DLD1 (cell line): ENCODE data around the gene ADTRP.

Experiments used
- in situ Hi-C: cut with HindIII; loops from 2 replicates; pipeline ENCODE4 v1.10.0; 2017; ENCODE audit warnings: low sequenced_read_pairs

Gene ADTRP, protein sequence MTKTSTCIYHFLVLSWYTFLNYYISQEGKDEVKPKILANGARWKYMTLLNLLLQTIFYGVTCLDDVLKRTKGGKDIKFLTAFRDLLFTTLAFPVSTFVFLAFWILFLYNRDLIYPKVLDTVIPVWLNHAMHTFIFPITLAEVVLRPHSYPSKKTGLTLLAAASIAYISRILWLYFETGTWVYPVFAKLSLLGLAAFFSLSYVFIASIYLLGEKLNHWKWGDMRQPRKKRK

DNA sequence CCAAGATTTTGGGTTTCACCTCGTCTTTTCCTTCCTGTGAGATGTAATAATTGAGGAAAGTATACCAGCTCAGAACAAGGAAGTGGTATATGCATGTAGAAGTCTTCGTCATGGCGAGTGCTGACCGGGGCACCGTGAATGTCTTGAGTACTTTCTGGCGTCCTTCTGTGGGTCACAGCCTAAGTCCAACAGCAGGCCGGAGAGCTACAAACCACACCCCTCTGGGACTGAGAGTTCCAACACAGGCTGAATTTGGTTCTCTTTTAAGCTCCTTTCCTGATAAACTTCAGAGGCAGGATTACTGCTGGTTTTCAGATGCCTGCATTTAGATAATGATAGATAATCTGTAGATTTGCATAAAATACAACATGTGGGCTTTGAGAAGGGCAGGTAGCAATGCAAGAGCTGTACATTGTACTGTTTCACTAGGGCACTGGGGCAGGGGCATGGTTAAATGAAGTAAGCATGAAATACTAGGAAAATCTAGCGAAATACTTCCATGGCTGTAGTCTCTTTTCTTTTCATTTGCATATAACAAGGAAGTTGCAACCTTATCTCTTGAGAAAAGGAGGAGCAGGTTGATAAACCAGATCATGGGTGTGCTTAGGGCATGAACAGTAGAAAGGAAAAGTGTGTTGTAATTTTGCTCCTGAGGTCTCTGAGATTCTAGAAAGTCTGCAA is at the start of gene ADTRP:
TSS of gene ADTRP (minus strand) at position 156 of the 681 bp plus-strand sequence. CDS start at position 112, 44 bp downstream.
- in situ Hi-C loops, result no loop called here

DNA sequence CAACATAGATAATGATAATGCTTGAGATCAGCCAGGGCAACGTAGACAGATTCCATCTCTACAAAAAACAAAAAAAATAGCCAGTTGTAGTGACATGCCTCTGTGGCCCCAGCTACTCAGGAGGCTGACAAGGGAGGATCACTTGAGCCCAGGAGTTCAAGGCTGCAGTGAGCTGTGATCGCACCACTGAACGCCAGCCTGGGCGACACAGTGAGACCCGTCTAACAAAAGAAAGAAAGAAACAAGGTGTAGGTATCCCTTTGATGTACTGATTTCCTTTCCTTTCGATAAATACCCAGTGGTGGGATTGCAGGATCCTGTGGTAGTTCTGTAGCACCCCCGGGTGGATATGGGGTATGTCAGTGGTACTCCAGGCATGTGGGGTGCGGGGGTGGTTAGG is 48.2 kb upstream of the ADTRP start:
- in situ Hi-C loops, result no loop called here

DNA sequence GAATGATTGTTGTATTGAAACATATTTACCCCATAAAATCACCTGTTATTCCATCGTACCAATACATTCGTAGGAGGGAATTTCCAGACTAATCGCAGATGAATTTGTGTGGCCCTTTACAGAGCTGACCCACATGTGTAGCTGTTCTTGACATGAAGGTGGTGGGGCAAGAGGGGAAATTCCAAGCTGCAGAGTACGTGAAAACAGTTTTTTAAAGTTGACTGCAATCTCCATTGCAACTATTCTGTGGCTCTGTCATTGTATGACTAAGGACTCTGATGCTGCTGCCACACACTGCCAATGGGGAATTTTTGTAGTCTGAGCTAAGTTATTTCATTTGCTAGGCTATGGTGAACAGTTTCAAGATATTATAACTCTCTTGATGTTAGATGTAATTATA is 46.4 kb upstream of the ADTRP start:
- in situ Hi-C loops, result no loop called here

DNA sequence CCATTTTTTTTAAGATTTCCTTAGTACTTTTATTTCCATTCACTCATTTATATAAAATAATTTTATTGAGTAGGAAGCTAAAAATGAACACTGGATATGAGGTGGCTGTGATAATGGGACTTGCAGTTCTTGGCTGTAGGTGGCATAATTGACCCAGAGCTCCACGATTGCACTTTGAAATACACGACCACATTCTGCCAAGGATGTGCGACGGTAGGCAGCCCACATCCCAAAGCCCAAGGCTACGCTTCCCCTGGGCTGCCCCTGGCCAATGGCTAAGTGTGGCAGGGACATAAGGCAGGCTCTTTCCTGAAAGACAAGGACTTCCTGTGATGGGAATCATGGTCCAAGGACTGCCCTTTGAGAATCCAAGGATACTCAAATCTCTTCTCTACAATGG is 43.7 kb upstream of the ADTRP start:
- in situ Hi-C loops, result no loop called here

DNA sequence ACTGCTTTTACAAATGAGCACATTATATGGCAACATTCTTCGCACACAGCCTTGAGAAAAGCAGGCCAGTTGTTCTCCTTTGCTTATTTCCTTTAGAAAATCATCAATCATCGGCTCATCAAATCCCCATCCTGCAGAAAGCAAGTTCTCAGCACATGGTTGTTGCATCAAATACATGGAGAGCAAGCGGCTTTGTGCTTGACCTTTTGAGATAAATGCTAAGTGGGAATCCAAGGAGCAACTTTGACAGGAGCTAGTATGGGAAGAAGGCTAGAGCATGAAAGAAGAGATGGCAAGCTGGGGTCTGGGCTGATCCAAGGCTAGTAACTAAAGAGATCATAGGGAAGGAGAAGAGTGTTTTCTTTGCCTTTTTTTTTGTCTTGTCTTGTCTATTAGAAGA is 43.2 kb upstream of the ADTRP start:
- in situ Hi-C loops, result no loop called here

DNA sequence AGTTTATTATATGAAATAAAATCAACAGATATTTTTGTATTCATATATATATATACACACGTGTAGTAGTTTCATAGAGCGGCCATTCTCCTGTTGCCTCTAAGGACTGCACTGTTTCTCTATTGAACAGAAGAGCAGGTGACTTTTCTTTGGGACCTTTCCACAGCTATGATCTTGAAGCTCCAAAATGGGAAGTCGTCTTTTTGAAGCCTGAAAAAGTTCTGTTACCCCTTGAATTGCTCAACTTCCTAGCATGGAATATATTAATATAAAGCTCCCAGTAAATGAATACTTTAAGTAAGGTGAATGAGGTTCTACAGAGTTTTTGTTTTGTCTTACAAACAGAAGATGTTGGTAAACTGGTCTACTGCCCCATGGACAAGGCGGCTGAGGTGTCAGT is 42.2 kb upstream of the ADTRP start:
- in situ Hi-C loops, result no loop called here

DNA sequence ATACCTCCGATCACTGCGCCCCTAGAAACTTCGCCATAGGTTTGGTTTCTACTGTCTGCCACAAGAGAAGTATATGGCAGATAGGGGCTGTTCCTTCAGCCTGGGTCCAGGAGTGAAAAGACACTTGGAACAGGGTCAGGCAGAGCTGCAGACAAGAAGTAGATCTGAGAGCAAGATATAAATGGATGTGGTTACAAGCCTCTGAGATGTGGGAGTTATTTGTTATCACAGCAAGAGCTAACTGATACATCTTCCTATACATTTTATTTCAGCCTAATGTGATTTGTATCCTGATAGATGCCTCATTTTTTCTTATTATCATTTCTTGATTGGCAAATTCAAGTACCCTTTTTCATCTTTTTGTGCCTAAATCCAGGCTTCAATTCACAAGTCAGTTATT is 40.9 kb upstream of the ADTRP start:
- in situ Hi-C loops, result no loop called here

DNA sequence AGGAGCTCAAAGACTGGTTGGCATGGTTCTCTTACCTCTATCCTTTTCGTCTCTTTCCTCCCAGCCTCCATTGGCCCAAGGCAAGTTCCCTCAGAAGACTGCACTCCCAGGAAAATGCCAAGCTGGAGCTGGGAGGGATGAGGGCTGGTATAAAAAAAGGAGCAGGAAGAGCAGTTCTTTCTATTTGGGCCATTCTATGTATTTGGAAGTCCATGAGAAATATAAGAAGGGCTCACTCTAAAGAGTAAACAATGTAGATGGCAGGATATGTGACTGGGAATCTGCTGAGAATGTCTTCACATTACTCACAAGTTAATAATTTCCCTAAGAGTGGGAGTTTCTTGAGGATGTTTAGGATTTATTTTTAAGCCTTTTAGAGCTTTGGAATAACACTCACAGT is 36.6 kb upstream of the ADTRP start:
- in situ Hi-C loops, result no loop called here

DNA sequence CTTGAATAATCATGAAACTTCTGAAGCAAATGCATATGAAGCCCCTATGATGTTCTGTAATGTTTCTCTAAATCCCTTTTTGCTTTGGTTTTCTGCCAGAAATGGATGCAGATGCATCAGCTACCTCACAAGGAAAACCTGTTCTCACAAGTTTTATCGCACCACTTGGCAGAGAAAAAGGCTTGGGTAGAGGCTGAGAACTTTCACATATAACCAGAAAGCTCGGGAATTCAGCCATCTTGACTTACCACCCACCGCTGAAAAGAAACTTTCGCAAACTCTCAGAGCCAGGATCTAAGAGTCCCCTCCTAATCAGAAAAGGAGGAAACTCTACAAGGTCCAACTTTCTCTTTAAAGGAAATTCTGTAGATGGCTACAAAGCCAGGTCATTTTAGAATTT is 36.2 kb upstream of the ADTRP start:
- in situ Hi-C loops, result no loop called here

DNA sequence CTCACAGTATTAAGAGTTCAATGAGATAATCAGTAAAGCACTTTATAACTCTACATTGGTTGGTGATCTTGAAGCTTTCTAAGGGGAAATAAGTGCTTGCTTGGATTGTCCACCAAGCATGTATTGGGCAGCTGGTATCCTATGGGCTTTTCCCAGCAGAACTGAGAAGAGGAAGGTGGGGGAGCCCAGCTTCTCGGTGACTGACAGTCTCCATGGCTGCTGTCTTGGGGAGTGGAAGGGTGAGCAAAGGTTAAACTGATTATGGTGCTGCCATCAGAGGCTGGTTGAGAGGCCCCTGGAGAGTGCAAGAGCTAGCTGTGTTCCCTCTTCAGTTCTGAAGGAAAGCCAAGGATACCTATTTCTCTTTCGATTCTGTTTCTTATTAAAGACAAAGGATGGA is 35.5 kb upstream of the ADTRP start:
- in situ Hi-C loops, result no loop called here

DNA sequence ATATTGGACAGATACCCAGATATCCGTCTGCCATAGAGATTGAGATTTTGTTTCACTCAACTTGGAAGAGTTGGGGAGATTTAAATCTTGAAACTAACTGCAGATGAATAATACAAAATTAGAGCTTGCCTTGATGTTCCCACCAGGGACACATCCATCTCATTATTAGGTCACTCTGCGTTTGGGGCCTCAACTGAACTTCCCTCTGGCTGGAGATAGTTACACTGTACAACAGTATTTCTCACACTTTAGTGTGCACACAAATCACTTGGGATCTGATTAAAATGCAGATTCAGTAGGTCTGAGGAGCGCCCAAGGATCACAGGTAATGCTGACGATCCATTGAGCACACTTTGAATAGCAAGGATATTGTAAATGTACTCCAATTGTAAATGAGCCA is 35.0 kb upstream of the ADTRP start:
- in situ Hi-C loops, result no loop called here

DNA sequence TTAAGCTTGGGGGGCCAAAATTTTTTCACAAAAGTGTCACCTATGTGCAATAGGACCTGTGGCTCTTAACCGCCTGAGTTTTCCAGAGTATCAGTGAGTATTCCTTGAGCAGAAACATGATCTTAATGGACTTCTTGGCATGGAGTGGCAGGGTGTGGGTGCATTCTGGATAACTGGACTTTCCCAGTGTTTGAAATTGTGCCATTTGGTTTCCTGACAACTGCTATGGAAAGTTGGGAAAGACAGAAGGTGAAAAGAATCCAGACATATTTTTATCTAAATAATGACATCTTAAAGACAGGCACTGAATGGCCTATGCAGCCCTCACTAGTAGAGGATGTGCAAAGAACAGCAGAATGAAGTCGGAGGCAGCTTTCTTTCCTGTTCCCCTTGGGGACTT is 34.3 kb upstream of the ADTRP start:
- in situ Hi-C loops, result no loop called here

DNA sequence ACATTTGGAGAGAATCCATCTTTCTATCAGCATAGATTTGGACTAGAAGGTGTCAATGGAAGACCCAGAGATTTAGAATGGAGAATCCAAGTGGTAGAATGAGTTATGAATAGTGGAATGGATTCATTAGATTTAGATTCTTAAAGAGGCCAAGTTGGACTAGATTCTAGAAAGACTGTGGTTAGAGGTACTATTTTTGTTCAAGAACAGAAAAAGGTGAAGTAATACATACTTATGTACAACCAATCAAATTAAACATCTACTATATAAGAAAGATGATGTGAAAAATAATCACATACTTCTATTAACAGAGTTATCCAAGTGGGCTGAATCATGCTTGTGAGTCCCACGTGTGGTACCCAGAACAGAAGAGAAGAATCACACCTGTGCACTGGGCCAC is 33.8 kb upstream of the ADTRP start:
- in situ Hi-C loops, result no loop called here

DNA sequence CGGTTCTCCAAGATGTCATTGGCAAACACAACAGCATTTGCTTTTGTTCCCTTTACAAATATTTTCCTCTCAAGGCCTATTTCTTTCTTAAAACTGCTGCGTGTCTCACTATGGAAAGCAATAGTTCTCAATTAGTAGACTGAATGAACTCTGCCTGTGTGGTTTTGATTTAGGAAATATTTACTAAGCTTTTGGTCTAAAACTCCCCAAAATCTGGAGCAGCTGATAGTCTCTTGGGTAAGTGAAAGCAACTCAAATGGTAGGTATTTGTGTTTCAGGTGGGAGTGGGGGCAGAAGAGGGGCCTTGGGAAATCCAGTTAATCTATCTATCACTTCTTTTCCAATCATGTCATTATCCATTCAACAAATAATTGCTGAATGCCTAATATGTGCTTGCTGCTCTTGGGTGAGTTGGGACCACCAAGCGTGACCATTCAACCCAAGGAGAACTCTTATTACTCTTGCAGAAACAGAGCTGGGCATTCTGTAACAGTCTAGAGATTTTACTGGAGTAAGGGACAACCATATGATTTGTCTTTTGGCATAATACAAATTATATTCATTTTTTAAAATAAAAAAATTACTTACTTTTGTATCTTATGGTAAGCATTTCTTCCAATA is 33.2 kb upstream of the ADTRP start:
- in situ Hi-C loops, result no loop called here

DNA sequence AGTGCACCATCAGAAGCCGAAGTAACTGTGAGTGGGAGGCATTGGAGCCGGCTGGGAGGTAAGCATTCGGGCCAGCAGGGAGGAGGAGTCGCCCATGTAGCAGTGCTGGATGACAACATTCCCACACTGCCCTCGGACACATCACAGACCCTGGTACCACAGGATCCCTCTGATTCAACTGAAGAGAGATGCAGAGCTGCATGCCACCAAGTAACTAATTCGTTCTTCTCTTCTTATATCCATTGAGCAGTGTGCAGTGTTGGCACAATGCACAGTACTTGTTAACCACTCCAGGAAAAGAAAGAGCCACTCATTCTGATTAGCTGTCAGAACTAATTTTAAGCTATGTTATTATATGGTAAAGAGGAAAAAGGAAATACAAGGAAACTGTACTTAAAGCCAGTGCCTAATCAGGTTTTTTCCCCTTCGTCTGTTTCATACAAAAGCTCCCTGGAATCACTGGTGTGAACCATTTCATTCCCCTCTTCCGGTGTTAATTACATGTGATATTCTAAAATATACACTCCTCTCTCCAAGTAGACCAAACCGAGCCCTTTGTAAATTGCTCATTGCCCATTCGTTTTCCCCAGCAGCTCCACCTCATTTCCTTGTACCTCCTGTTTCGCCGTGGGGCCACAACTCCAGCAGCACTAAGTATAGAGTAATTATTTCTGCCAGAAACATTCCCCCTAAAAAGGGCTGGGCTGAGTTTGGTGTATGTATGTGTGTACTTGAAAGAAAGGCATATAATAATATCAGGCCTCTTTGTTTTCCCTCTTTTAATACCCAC is 32.4 kb upstream of the ADTRP start:
- in situ Hi-C loops, result no loop called here

DNA sequence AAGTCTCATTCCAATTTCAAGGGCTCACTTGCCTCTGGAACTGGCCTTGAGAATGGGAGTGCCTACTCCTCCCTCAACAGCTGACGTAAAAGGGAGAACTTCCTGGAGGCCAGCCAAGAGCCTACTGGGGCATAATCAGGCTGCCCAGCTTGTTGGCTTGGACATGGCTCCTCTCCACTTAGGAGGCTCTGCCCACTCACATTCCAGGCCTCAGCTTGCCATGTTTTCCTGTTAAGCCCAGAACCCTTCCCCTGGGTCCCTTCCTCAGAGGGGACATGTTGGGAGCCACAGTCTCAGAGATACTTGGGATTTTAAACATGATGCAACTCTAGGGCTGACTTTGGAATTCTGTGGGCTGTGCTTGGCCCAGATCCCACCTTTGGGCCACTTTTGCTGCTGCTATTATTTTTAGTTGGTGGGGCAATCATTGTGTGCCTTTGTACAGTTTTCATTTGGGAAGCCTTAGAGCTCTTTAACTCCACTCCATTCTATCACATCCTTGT is 31.5 kb upstream of the ADTRP start:
- in situ Hi-C loops, result no loop called here

DNA sequence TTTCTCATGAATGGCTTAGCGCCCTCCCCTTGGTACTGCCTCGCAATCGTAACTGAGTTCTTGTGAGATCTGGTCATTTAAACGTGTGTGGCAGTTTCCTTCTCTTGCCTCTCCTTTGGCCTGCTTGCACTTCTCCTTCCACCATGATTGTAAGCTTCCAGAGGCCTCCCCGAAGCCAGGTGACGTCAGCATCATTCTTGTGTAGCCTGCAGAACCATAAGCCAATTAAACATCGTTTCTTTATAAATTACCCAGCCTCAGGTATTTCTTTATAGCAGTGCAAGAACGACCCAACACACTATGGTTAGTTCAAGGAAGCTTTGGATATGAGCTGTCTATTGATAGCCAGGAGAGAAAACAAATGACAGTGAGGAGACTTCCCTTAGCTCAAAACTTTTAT is 29.5 kb upstream of the ADTRP start:
- in situ Hi-C loops, result no loop called here

DNA sequence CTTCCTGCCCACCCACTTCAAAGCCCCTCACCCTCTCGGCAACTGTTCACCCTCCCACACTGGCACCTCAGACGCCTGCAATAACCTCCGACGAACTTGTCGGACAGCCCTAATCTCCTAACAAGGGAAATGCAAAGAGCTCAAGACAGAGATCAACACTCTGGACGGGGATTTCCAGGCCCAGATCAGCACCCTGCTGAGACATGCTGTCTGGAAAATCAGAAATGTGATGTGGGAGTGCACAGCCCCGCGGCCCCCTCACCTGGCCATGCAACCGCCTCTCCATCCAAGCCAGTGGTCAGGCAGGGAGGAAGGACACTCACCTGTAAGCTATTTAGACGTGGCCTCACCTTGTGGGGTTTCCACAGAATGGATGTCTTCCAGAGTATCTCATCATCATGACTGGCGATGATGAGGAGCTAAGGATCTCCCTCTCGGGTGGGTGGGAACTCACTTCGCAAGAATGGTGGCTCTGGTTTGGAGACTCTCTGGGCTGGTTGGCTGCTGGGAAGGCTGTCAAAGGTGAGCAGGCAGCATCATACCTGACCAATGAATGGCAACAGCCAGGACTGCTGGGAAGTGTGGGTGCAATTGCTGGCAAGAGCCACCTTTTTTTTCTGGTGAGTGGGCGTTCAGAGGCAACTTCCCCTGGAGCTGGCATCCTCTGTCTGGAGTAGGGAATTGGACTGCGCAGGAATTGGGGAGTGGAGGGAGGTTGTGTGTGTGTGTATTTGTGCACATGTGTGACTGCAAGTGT is 28.1 kb upstream of the ADTRP start:
- in situ Hi-C loops, result no loop called here

DNA sequence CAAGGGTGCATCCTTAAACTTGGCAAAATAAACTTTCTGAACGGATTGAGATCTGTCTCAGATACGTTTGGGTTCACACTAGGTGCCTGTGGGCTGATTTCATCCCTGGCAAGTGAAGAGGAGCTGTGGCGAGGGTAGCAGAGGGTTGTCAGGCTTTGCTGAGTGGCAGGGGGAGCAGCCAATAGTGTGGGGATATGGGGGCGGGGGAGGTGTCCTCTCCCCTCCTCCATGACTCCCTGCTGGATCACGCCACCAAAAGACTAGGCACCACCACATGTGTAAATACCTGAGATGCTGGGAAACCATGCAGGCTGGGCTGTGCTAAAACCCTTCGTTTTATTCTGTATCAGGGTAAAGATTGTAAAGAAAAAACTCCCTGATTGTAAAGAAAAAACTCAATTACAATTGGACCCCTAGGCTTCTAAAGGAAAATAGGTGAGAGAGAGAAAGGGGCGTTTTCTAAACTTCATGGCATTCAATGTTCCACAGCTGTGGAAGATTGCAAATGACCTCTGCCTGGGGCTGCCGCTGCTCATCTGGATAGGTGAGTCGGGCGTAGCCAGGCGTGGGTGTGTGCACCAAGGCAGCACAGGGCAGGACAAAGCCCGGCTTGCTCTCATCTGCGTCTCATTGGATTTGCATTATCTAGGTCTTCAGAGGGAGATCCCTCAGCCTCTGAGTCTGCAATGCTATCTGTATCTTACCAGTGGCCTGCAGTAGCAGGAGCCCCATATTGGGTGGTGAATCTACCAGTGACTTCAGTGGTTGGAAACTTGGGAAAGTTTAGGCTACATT is 26.9 kb upstream of the ADTRP start:
- in situ Hi-C loops, result no loop called here

DNA sequence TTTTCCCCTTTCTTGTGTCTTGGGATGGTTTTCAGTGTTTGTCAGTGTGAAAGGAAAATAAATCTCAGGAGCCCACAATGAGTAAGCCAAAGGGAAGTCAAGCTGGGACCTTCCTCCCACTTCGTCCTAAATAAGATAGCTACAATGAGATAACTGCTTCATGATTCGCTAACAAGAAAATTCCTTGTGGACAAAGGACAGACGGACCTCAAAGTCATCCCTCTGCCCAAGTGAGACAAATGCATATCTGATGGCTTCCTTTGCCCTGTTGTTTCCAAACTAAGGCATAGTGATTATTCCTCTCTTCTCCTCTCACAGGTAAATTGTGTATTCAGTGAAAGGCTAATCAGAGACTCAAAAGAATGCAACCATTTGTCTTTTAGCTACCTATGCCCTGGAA is 26.1 kb upstream of the ADTRP start:
- in situ Hi-C loops, result no loop called here
